H1 (cell line): ENCODE data around the gene FSTL4. TPM values are rescaled to one million over a fixed set of nuclear protein-coding genes. Genes with fewer than 3 reads are reported as not detected.

Experiments used
- CTCF ChIA-PET: fragments of 300-600 bp; sonication (Branson Sonifier 250); formaldehyde crosslinking; loops from one replicate; lab custom pipeline; 2021; ENCODE audit not compliant: partially characterized antibody; lab: Charles Lee
- POLR2A ChIA-PET: fragments of 300-600 bp; sonication (Branson Sonifier 250); formaldehyde crosslinking; loops from one replicate; lab custom pipeline; 2021; ENCODE audit warnings: inconsistent platforms; ENCODE audit not compliant: partially characterized antibody; lab: Charles Lee
- DNase-seq, 2 experiments: peaks; one replicate each; pipeline versions ENCODE4 v3.0.0 to v3.0.0-alpha.2; 2010 to 2022; ENCODE audit warnings: low spot score in 2 of 2, low read depth in 1 of 2, mixed read lengths in 1 of 2
- FAIRE-seq: peaks from 2 replicates; lab custom pipeline; 2011; peaks lifted over from hg19 to GRCh38; lab: Jason Lieb, UNC
- H2AFZ ChIP-seq: 2 replicates; pipeline ENCODE4 v1.8.1; 2012; ENCODE audit warnings: low read length, inconsistent platforms
- H2AK5ac ChIP-seq: 2 replicates; pipeline ENCODE4 v1.6.1; 2013; ENCODE audit warnings: low read depth, low read length
- H2BK120ac ChIP-seq: replicated peaks from 2 replicates; pipeline ENCODE3; 2013; ENCODE audit warnings: low read depth, low read length, inconsistent platforms
- H2BK12ac ChIP-seq: 2 replicates; pipeline ENCODE4 v1.6.1; 2013; ENCODE audit warnings: low read depth, low read length
- H2BK15ac ChIP-seq: 2 replicates; pipeline ENCODE4 v1.6.1; 2013; ENCODE audit warnings: low read length
- H2BK20ac ChIP-seq: 2 replicates; pipeline ENCODE4 v1.6.1; 2013; ENCODE audit warnings: low read length
- H2BK5ac ChIP-seq: 2 replicates; pipeline ENCODE4 v1.6.1; 2013; ENCODE audit warnings: low read depth, low read length
- H3K14ac ChIP-seq: 2 replicates; pipeline ENCODE4 v1.6.1; 2013; ENCODE audit warnings: inconsistent platforms; ENCODE audit not compliant: insufficient read length
- H3K18ac ChIP-seq: 2 replicates; pipeline ENCODE4 v1.6.1; 2013; ENCODE audit warnings: low read length; ENCODE audit errors: extremely low read depth
- H3K23ac ChIP-seq: 2 replicates; pipeline ENCODE4 v1.6.1; 2013; ENCODE audit warnings: inconsistent platforms; ENCODE audit not compliant: insufficient read length
- H3K23me2 ChIP-seq: 2 replicates; pipeline ENCODE4 v1.6.1; 2013; ENCODE audit warnings: low read depth, low read length
- H3K27ac ChIP-seq: 2 replicates; pipeline ENCODE4 v1.6.1; 2011; ENCODE audit warnings: low read depth, low read length, inconsistent platforms
- H3K27me3 ChIP-seq, 4 experiments: replicated peaks in 1 of 4; 1 replicate in 1 of 4; 2 replicates in 3 of 4; pipeline versions ENCODE4 v1.6.1 to v1.8.1; 2011 to 2013; ENCODE audit warnings: low read length in 3 of 4, mild to moderate bottlenecking in 3 of 4, inconsistent platforms in 2 of 4, mixed read lengths in 2 of 4, moderate library complexity in 1 of 4; ENCODE audit not compliant: control insufficient read depth in 3 of 4, insufficient read depth in 3 of 4; ENCODE audit errors: extremely low read depth in 1 of 4
- H3K36me3 ChIP-seq, 4 experiments: 2 replicates each; pipeline versions ENCODE4 v1.6.1 to v1.8.1; 2011 to 2013; ENCODE audit warnings: mild to moderate bottlenecking in 4 of 4, low read length in 3 of 4, moderate library complexity in 2 of 4, control low read depth in 1 of 4, inconsistent platforms in 1 of 4; ENCODE audit not compliant: insufficient read depth in 4 of 4, control insufficient read depth in 2 of 4
- H3K4ac ChIP-seq: replicated peaks from 2 replicates; pipeline ENCODE3; 2013; ENCODE audit warnings: low read length, low read depth, mixed read lengths, inconsistent platforms; ENCODE audit not compliant: insufficient read length
- H3K4me1 ChIP-seq, 4 experiments: replicated peaks in 1 of 4; 1 replicate in 1 of 4; 2 replicates in 3 of 4; pipeline versions ENCODE4 v1.6.1 to v1.8.1; 2011 to 2013; ENCODE audit warnings: low read length in 3 of 4, inconsistent platforms in 2 of 4, mixed read lengths in 1 of 4; ENCODE audit not compliant: insufficient read depth in 4 of 4, control insufficient read depth in 3 of 4
- H3K4me2 ChIP-seq, 2 experiments: 2 replicates each; pipeline versions ENCODE4 v1.6.1 to v1.8.1; 2011 to 2013; ENCODE audit warnings: low read depth in 2 of 2, low read length in 2 of 2, control low read depth in 1 of 2, inconsistent platforms in 1 of 2, mild to moderate bottlenecking in 1 of 2; ENCODE audit not compliant: insufficient read depth in 1 of 2
- H3K4me3 ChIP-seq, 4 experiments: fragments of 200-600, 300-600 bp in 1 of 4; sonication (generic), shearing (Covaris generic), sonication (Bioruptor Twin) in 1 of 4; 2 replicates each; pipeline versions ENCODE4 v1.5.1 to v1.8.1; 2011 to 2016; ENCODE audit warnings: low read length in 4 of 4, low read depth in 3 of 4, control low read depth in 2 of 4, inconsistent platforms in 2 of 4, mild to moderate bottlenecking in 2 of 4, mixed read lengths in 1 of 4, moderate library complexity in 1 of 4; ENCODE audit not compliant: insufficient read depth in 2 of 4; ENCODE audit errors: extremely low read depth in 1 of 4
- H3K56ac ChIP-seq: replicated peaks from 2 replicates; pipeline ENCODE3; 2013; ENCODE audit warnings: low read depth, mild to moderate bottlenecking, mixed read lengths, low read length, inconsistent platforms; ENCODE audit not compliant: insufficient read length
- H3K79me1 ChIP-seq: 2 replicates; pipeline ENCODE4 v1.6.1; 2013; ENCODE audit warnings: low read depth, low read length, control low read depth
- H3K79me2 ChIP-seq, 2 experiments: 2 replicates each; pipeline versions ENCODE4 v1.6.1 to v1.8.1; 2012 to 2013; ENCODE audit warnings: low read length in 2 of 2, mild to moderate bottlenecking in 2 of 2, inconsistent platforms in 1 of 2; ENCODE audit not compliant: insufficient read depth in 2 of 2, control insufficient read depth in 1 of 2
- H3K9ac ChIP-seq, 4 experiments: replicated peaks in 1 of 4; 1 replicate in 1 of 4; 2 replicates in 3 of 4; pipeline versions ENCODE4 v1.6.1 to v1.8.1; 2011 to 2013; ENCODE audit warnings: low read depth in 3 of 4, low read length in 3 of 4, control low read depth in 2 of 4, mild to moderate bottlenecking in 2 of 4, moderate library complexity in 2 of 4, inconsistent platforms in 1 of 4; ENCODE audit errors: extremely low read depth in 1 of 4
- H3K9me3 ChIP-seq, 2 experiments: 2 replicates each; pipeline versions ENCODE4 v1.6.1 to v1.8.1; 2012 to 2013; ENCODE audit warnings: mild to moderate bottlenecking in 2 of 2, moderate library complexity in 2 of 2, control low read depth in 1 of 2, inconsistent platforms in 1 of 2, low read depth in 1 of 2, low read length in 1 of 2, mixed read lengths in 1 of 2; ENCODE audit not compliant: insufficient read depth in 2 of 2
- H4K20me1 ChIP-seq, 2 experiments: replicated peaks in 1 of 2; 2 replicates each; pipeline versions ENCODE3 to v1.8.1; 2011 to 2013; ENCODE audit warnings: inconsistent platforms in 2 of 2, low read length in 2 of 2, mild to moderate bottlenecking in 1 of 2; ENCODE audit not compliant: insufficient read depth in 2 of 2, control insufficient read depth in 1 of 2
- H4K5ac ChIP-seq: 2 replicates; pipeline ENCODE4 v1.6.1; 2013; ENCODE audit warnings: low read length, low read depth, mixed read lengths, inconsistent platforms; ENCODE audit not compliant: insufficient read length
- H4K8ac ChIP-seq: 2 replicates; pipeline ENCODE4 v1.8.0; 2013; ENCODE audit warnings: mild to moderate bottlenecking, moderate library complexity, low read length, inconsistent platforms; ENCODE audit not compliant: insufficient read depth; ENCODE audit errors: extremely low read depth
- H4K91ac ChIP-seq: replicated peaks from 2 replicates; pipeline ENCODE3; 2013; ENCODE audit warnings: low read length, mixed read lengths, inconsistent platforms; ENCODE audit not compliant: insufficient read length
- BACH1 ChIP-seq: IDR thresholded peaks from 2 replicates; pipeline ENCODE4 v1.6.1; 2012; ENCODE audit warnings: low read length, improper control_type of control experiment
- CREB1 ChIP-seq: IDR thresholded peaks from 2 replicates; pipeline ENCODE4 v1.6.1; 2012; ENCODE audit warnings: inconsistent platforms
- JUN ChIP-seq: IDR thresholded peaks from 2 replicates; pipeline ENCODE4 v1.6.1; 2011; ENCODE audit warnings: low read depth, mild to moderate bottlenecking, improper control_type of control experiment, low read length
- NRF1 ChIP-seq: IDR thresholded peaks from 2 replicates; pipeline ENCODE4 v1.6.1; 2011; ENCODE audit warnings: mild to moderate bottlenecking, low read depth, low read length, improper control_type of control experiment
- RNF2 ChIP-seq: fragments of 200-900, 300-1000 bp; sonication (generic); IDR thresholded peaks from 2 replicates; pipeline ENCODE4 v1.7.1; 2016; ENCODE audit warnings: borderline replicate concordance, low read depth, mild to moderate bottlenecking, antibody characterized with exemption, low read length; ENCODE audit not compliant: poor library complexity, severe bottlenecking; ENCODE audit errors: missing control alignments
- TCF12 ChIP-seq: IDR thresholded peaks from 2 replicates; pipeline ENCODE4 v1.6.1; 2011; ENCODE audit warnings: low read depth, mild to moderate bottlenecking, low read length
- ZNF274 ChIP-seq: IDR thresholded peaks from 2 replicates; pipeline ENCODE4 v1.7.0; 2012; ENCODE audit warnings: low read length, borderline replicate concordance; ENCODE audit errors: extremely low read depth
- WGBS, 2 experiments: shearing (Covaris generic) in 1 of 2; methylation state at CpG; one replicate each; pipeline versions ENCODE4 v1.1.6 to v1.1.7; 2013 to 2015; ENCODE audit warnings: low lambda C conversion rate in 2 of 2, mixed read lengths in 2 of 2, inconsistent platforms in 1 of 2, low coverage in 1 of 2, missing lambda C conversion rate in 1 of 2; ENCODE audit not compliant: insufficient replicate concordance in 2 of 2, insufficient coverage in 1 of 2, insufficient read length in 1 of 2; ENCODE audit errors: extremely low coverage in 1 of 2, missing lambda C conversion rate in 1 of 2; 5-methylcytosine and 5-hydroxymethylcytosine counted together
- polyA plus RNA-seq, 7 experiments: library from polyadenylated mRNA; depleted of rRNA in 3 of 7; stranded (reverse) in 5 of 7; unstranded in 2 of 7; fragments of >200 nt in 5 of 7; fragments of 200-250 nt in 2 of 7; gene quantifications; 1 replicate in 5 of 7; 2 replicates in 1 of 7; 4 replicates in 1 of 7; pipeline versions ENCODE4 v1.2.1 to v1.2.3, GENCODE V29; 2011 to 2013; ENCODE audit warnings: missing spikeins in 2 of 7, mixed read lengths in 2 of 7
- total RNA-seq: library from RNA; stranded (reverse); fragmentation: NEBNext Ultra II Directional; extraction: Animal tissue kit (Norgen Biotek cat#: 25700); gene quantifications from 2 replicates; pipeline ENCODE4 v1.2.1, GENCODE V29; 2021

Gene FSTL4
- total and polyA plus RNA-seq, 2 of the 8 experiments (the other 6 are each of a cell fraction or from before 2014, with no cell fraction given) = 3.1 to 4.1 TPM

DNA sequence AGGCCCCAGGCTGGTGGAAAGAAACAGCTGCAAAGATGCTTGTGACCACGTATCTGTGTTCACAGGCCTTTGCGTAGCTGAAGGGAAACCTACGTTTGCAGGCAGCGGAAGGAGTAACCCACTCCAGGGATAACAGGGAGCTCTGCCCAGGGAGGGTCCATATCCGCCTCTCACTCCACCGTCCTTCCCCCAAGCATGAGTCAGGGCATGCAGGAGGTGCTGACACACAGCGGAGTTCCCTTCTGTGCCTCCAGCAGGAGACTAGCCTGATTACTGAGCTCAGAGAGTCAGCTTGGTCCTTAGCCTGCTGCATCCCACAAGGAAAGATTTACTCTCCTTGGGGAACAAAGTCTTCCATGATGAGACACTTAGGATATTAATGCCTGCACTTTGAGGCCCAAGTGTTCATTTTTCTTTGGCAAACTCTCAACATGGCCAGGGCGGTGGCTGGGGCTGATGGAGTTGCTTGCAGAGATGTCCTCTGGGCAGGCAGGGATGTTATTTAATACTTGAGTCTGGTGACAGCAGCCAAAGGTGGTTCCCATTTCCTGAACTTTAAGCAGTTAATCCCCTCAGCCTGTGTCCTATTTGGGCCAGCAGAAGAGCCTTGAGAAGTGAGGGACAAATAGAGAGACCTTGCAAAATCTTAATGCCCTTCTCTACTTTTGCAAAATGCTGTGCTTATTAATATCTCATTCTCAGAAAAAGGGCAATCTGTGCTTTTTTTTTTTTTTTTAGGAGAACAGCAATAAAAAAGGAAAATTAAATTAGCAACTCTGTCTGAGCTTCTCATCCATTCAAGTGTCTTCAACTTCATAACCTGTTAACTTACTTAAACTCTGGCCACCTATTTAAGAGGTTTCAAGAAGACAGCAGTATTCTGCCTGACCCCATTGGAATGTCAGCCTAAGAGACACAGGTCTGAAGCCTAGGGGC lies 338.4 kb downstream of the FSTL4 start:
- Histone ChIP-seq H3K4me1 (no peaks in the 10 kb centered on the region; a peak in 3 of 7 replicates), H3K4me3 (no peak overlapping the region), H3K4ac (no peak overlapping the region), H3K79me2 (no peaks in the 10 kb centered on the region), H2BK15ac (no peak overlapping the region), H3K4me2 (no peak overlapping the region), H3K27ac (no peak overlapping the region), H2BK12ac (no peak overlapping the region), H2AK5ac (no peak overlapping the region), H3K18ac (no peak overlapping the region), H3K27me3 (no peaks in the 10 kb centered on the region), H3K9me3 (peaks cover 2 to 3% of the 10 kb centered on the region in 2 experiments; a peak in 2 of 4 replicates), H2AFZ (no peak overlapping the region), H3K23ac (no peak overlapping the region), H4K5ac (no peak overlapping the region), H2BK120ac (no peak overlapping the region), H2BK5ac (0 out of 2 replicates have a peak overlapping the region, but pooled peaks have one; percentile 36), H4K91ac (no peak overlapping the region), H3K14ac (no peak overlapping the region), H4K8ac (no peak overlapping the region), H2BK20ac (no peak overlapping the region), H4K20me1 (no peaks in the 10 kb centered on the region), H3K9ac (no peak overlapping the region), H3K56ac (no peak overlapping the region), H3K36me3 (no peaks in the 10 kb centered on the region), H3K23me2 (no peaks in the 10 kb centered on the region), H3K79me1 (no peaks in the 10 kb centered on the region)
- 76% methylated on average over 6 of the region's 8 CpGs; no CpG with 5 or more reads in 1 of the 2 experiments for WGBS, 2 experiments
- FAIRE-seq (no peak), DNase-seq (no peak)
- POLR2A ChIA-PET = no interaction called here
- TF ChIP-seq JUN (no peak), NRF1 (no peak), ZNF274 (no peak), CREB1 (no peak), RNF2 (no peak), TCF12 (no peak), BACH1 (no peak)
- CTCF ChIA-PET = interaction anchor here (0.6 to 5.8 kb wide), 10 partner anchors 12 to 186 kb away, joined by 3 to 37 read pairs (median 6); no protein-coding TSS in a partner anchor
